KMS-11 (cell line): Measurements from ENCODE around the gene ATP6V0E2.

Experiments used
- H2AFZ ChIP-seq: fragments of 200-600 bp; sonication (generic); 2 replicates; pipeline ENCODE4 v1.6.1; 2016; ENCODE audit warnings: antibody characterized with exemption, mixed run types, low read depth
- H3K27ac ChIP-seq: fragments of 200-600 bp; sonication (generic); 2 replicates; pipeline ENCODE4 v1.6.1; 2016; ENCODE audit warnings: mild to moderate bottlenecking, mixed run types
- H3K27me3 ChIP-seq: fragments of 200-600 bp; sonication (generic); 2 replicates; pipeline ENCODE4 v1.6.1; 2017; ENCODE audit warnings: mild to moderate bottlenecking, low read depth, mixed run types, moderate library complexity; ENCODE audit not compliant: insufficient read depth
- H3K36me3 ChIP-seq: fragments of 200-600 bp; sonication (generic); 2 replicates; pipeline ENCODE4 v1.6.1; 2017; ENCODE audit warnings: mild to moderate bottlenecking, mixed run types; ENCODE audit not compliant: insufficient read depth
- H3K4me1 ChIP-seq: fragments of 200-600 bp; sonication (generic); 2 replicates; pipeline ENCODE4 v1.6.1; 2016; ENCODE audit warnings: mild to moderate bottlenecking, low read depth, mixed run types; ENCODE audit not compliant: poor library complexity, severe bottlenecking
- H3K4me2 ChIP-seq: fragments of 200-600 bp; sonication (generic); 2 replicates; pipeline ENCODE4 v1.7.0; 2016; ENCODE audit warnings: mild to moderate bottlenecking, mixed run types
- H3K4me3 ChIP-seq: fragments of 200-600 bp; sonication (generic); IDR thresholded peaks from 2 replicates; pipeline ENCODE4 v1.6.1; 2017; ENCODE audit warnings: low read depth, low read length, mixed read lengths; ENCODE audit not compliant: insufficient read depth
- H3K79me2 ChIP-seq: fragments of 200-600 bp; sonication (generic); 2 replicates; pipeline ENCODE4 v1.6.1; 2016; ENCODE audit warnings: low read depth, mixed run types; ENCODE audit not compliant: insufficient read depth
- H3K9ac ChIP-seq: fragments of 200-600 bp; sonication (generic); 2 replicates; pipeline ENCODE4 v1.6.1; 2016; ENCODE audit warnings: mild to moderate bottlenecking, mixed run types
- H4K20me1 ChIP-seq: fragments of 200-600 bp; sonication (generic); 2 replicates; pipeline ENCODE4 v1.6.1; 2016; ENCODE audit warnings: mild to moderate bottlenecking, mixed run types; ENCODE audit not compliant: insufficient read depth
- CTCF ChIP-seq: fragments of 200-600 bp; sonication (generic); conservative IDR thresholded peaks from 2 replicates; pipeline ENCODE4 v1.6.1; 2017; ENCODE audit warnings: low read depth, mild to moderate bottlenecking, antibody characterized with exemption, low read length, moderate library complexity, mixed read lengths

The ATP6V0E2 gene

GRCh38 chr7:149838992-149839408, 34.8 kb upstream of the ATP6V0E2 start:
- peak overlapping the region; percentile 68 for H2AFZ ChIP-seq
- H3K27ac ChIP-seq = no peak overlapping the region
- peaks cover 2% of the 10 kb centered on the region; the same call in 1 of the 2 replicates for H3K27me3 ChIP-seq

DNA sequence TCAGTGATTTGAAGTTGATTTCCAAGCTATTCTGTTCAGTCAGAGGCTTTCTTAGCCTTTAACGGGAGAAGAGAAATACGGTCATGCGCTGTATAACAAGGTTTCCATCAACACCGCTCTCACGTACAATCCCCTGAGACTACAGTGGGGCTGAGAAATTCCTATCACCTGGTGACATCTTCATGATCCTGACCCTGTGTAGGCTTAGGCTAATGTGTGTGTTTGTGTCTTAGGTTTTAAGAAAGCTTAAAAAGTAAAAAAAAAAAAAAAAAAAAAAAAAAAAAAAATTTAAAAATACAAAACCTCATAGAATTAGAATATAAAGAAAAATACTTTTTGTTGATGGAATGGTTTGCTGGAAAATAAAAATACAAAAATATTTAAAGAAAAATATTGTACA, 33.8 kb upstream of the ATP6V0E2 start:
- Histone ChIP-seq H3K36me3 (no peaks in the 10 kb centered on the region), H3K27ac (no peak overlapping the region), H3K4me2 (0 out of 2 replicates have a peak overlapping the region, but pooled peaks have one; percentile 75), H4K20me1 (no peaks in the 10 kb centered on the region), H3K9ac (no peak overlapping the region), H3K4me3 (no peak overlapping the region), H3K4me1 (peaks cover 13% of the 10 kb centered on the region), H3K27me3 (no peaks in the 10 kb centered on the region), H3K79me2 (peaks cover 7% of the 10 kb centered on the region; the same call in 1 of the 2 replicates), H2AFZ (no peak overlapping the region)
- TF ChIP-seq CTCF = no peak

More at GRCh38 chr7:149838992-149839408, 34.8 kb upstream of the ATP6V0E2 start:
- Histone ChIP-seq H3K4me2 (peak overlapping the region; percentile 75), H3K4me1 (peaks cover 13% of the 10 kb centered on the region), H3K79me2 (peaks cover 7% of the 10 kb centered on the region; the same call in 1 of the 2 replicates), H3K36me3 (no peaks in the 10 kb centered on the region), H4K20me1 (no peaks in the 10 kb centered on the region), H3K4me3 (peak overlapping the region; percentile 64), H3K9ac (peak overlapping the region; percentile 51; the same call in 1 of the 2 replicates)
- no peak for TF ChIP-seq CTCF

DNA sequence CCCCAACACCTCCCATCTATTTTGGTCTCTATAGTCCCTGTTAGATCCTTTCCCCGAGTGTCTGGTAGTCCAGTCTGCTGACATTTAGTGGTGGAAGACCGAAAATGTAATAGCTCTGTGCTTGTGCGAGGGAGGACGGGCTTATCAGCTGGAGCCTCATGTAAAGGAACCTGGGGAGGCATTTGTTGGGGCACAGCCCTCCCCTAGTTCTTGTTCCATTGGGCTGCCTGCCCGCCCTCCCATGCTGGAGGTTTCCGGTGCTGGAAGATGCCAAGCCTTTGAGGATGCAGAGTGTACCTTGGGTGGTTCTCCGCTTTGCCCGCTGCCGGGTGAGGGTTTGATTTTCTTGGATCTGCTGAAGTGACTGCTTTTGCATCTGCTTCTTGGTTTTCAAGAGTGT, 30.2 kb upstream of the ATP6V0E2 start:
- Histone ChIP-seq H3K36me3 (no peaks in the 10 kb centered on the region), H3K27ac (no peak overlapping the region)

GRCh38 chr7:149844445-149844844, 29.3 kb upstream of the ATP6V0E2 start:
- Histone ChIP-seq H3K27ac (no peak overlapping the region), H2AFZ (no peak overlapping the region), H3K9ac (no peak overlapping the region), H3K4me3 (no peak overlapping the region), H3K4me2 (no peak overlapping the region), H4K20me1 (no peaks in the 10 kb centered on the region), H3K79me2 (0 out of 2 replicates have a peak, but pooled peaks cover 2% of the 10 kb centered on the region), H3K27me3 (no peaks in the 10 kb centered on the region), H3K4me1 (peaks cover 4% of the 10 kb centered on the region), H3K36me3 (no peaks in the 10 kb centered on the region)
- TF ChIP-seq CTCF = no peak

More for the DNA sequence above, 30.2 kb upstream of the ATP6V0E2 start:
- no peak for TF ChIP-seq CTCF
- Histone ChIP-seq H3K4me3 (no peak overlapping the region), H3K79me2 (peaks cover 7% of the 10 kb centered on the region; the same call in 1 of the 2 replicates), H3K4me1 (peaks cover 9% of the 10 kb centered on the region), H2AFZ (no peak overlapping the region), H3K4me2 (no peak overlapping the region), H4K20me1 (no peaks in the 10 kb centered on the region), H3K27me3 (no peaks in the 10 kb centered on the region), H3K9ac (no peak overlapping the region)
